Fibroblast of skin of left quadriceps (primary cell): ENCODE data around the gene DUSP8.
A peak's percentile ranks its signal among the peaks of the same experiment; 100 is the strongest.
"Not testable (repeated sequence)": the region's sequence is repeated elsewhere in the genome, so short reads cannot be mapped to it uniquely, and the experiment has no call there.

ENCODE experiments used
- DNase-seq, 2 experiments: peaks; one replicate each; pipeline ENCODE4 v3.0.0-alpha.2; 2013; ENCODE audit warnings: low read depth in 2 of 2

Gene DUSP8

DNA sequence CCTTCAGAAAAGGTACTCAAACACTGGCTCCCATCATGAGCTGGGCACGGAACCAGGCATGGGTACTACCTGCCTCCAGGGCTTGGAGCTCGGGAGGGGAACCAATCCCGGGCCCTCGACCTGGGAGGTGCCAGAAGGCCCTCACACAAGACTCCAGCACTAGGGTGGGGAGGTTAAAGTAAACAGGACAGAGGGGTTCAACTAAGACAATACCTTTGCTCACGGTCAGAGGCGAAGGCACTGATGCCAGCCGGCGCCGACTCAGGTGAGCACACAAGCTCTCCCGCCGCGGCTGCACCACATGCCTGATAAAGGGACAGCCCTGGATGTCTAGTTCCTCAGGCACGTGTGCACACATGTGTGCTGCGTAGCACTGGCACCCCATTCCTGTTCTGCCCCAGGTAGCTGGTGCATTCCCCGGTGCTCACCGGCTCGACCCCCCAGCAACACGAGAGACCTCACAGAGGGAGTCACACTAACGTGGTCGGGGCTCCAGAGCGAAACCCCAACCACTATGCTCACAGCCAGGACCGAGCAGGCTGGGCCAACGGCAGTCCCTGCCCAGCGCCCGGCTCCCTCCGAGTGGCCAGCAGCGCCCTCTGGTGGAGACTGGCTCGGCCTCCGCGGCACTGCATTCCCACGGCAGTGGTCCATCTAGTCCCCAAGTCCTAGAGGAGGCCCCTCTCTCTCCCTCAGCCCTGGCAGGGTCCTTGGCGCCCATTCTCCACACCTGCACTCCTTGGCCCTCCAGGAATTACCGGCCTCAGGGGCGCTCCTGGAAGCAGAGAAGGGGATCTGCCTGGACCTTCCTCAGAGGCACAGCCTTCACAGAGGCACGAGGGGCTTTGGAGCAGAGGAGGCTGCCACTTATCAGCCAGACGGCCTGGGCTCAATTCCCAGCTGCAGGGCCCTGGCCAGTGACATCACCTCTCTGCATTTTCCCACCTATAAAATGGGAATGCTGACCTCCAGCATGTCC, 56.7 kb downstream of the DUSP8 start:
- peak in 1 of 2 experiments; percentile 6 for DNase-seq

DNA sequence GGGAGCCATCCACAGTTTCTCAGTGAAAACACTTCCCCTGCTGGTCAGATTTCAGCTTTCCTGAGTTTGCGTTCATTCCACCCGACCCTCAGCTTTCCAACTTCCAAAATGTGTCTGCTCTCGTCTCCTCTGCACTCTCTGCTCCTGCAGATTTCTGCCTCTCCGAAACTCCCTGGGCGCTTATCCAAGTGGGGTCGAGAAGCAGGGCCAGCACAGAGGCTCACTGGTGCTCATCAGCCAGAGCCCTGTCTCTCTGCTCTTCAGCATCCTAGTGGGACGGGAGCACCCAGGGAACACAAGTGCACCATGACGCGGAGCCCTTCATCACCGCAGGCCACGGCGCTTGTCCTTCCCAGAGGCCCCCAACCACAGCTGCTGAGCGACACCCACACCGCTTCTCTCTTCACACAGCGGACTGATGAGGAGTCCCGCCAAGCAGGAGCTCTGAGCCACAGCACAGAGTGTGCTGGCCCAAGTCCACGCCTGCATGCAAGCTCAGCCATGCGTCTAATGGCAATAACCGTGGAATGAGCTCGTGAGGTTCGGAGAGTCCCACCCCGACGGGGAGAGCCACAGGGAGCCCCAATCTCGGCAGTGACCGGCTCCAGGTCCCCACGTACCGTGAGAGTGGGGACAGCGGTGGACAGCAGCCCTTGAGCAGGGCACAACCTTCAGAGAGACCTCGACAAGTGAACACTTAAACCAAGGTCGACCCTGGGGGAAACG, 57.6 kb downstream of the DUSP8 start:
- DNase-seq, result no peak

DNA sequence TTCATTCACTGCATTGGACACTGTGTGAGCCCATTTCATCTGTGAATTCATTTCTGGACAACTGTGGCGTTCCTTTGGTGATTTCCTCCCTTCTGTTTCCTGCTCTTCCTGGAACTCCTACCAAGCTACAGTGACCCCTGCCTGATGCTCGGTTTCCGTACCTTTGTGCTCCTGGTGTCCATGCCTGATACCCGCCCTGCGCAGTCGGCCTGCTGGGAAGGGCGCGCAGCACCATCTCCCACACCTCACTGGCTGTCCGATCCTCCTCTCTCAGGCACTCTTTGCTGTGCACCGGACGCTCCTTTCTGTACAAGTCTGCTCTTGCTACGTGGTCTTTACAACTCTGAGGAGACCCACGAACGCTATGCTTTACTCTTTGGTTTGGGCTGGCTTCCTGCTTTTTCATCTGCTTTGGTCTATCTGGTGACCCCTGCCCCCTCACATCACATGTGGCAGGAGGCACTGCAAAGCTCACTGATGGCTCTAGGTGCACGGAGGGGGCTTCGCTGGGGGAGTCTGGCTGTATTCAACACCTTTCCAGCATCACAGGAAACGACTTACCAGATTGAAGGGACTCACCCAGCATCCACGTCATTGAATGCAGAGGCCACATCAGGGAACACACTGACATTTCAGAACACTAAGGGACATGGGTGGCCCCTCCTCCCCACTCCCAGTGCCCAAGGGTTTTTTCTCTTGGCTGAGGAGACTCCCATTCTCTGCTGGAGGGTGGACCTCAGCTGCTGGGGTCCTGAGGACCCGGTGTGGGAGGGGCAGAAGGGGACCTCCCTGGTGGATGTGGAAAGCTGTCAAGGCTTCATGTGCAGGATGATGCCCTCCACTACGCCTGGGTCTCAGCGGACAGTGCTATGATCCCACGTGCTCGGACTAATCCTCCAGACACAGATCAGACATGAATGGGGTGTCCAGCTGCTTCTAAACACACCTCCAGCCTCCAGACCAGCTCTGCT, 58.5 kb downstream of the DUSP8 start:
- DNase-seq, result no peak

DNA sequence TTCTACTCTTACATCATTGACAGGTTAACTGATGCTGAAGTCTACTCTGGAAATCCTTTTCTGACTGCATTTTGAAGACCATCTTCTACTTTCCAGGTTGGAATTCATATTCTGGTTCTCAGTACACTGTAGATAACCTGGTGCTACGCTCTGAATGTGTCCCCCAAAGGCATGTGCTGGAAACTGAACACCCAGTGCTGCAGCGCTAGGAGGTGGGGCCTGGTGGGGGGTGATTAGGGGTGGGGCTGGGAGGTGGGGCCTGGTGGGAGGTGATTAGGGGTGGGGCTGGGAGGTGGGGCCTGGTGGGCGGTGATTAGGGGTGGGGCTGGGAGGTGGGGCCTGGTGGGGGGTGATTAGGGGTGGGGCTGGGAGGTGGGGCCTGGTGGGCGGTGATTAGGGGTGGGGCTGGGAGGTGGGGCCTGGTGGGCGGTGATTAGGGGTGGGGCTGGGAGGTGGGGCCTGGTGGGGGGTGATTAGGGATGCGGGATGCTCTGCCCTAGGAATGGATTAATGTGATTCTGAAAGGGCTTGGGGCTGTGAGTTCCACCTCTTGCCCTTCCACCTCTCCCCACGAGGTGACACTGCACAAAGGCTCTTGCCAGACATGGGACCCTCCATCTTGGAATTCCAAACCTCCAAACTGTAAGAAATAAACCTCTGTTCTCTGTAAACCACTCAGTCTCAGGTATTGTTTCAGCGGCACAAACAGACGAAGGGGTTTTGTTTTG, 59.4 kb downstream of the DUSP8 start:
- not testable (repeated sequence) for DNase-seq

DNA sequence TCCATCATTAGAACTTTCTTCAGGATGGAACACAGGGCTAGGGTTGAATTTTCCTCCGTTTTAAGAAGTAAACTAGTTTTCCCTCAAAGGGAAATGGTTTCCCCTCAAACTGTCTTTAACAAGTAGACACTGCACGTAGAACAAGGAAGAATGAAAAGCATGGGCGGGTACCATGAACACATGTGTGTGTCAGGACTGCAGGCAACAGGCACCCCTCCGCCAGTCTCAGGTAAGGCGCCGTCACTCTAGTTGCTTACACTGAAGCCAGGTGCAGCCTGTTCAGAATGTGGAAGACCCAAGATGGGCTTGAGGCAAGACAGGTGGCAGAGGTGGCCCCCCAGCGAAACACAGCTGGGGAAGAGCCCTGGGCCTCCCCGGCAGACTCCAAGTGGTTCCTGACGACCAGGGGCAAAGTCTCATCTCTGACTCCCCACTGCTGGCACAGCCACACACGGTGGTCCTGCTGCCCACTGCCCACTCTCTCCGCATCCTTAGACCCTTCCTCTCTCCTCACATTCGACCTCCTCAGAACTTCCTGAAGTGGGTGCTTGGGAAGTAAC, 60.1 kb downstream of the DUSP8 start:
- no peak for DNase-seq

DNA sequence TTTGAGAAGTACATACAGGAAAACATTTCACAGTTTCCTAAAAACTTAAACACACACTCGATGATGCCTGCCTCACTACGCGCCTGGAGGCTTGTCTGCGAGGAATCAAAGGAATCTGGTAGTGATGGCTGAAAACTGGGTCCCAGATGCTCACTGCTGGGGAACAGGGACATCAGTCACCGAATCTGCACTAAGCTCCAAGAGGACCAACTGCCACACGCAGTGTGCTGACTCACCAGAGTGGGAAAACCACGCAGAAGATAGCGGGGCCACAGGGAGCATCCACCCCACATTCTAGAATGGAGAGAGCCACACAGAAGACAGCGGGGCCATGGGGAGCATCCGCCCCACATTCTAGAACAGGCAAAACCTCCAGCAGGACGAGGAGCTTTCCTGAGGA, 61.1 kb downstream of the DUSP8 start:
- DNase-seq, result no peak

DNA sequence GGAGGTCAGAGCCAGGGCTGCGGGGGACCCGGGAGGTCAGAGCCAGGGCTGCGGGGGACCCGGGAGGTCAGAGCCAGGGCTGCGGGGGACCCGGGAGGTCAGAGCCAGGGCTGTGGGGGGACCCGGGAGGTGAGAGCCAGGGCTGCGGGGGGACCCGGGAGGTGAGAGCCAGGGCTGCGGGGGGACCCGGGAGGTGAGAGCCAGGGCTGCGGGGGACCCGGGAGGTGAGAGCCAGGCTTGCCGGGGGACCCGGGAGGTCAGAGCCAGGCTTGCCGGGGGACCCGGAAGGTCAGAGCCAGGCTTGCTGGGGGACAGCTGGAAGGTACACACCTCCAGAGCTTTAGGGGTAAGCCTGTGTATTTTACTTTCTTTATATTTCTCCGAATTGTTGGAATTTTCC, 61.7 kb downstream of the DUSP8 start:
- DNase-seq, result not testable (repeated sequence)

DNA sequence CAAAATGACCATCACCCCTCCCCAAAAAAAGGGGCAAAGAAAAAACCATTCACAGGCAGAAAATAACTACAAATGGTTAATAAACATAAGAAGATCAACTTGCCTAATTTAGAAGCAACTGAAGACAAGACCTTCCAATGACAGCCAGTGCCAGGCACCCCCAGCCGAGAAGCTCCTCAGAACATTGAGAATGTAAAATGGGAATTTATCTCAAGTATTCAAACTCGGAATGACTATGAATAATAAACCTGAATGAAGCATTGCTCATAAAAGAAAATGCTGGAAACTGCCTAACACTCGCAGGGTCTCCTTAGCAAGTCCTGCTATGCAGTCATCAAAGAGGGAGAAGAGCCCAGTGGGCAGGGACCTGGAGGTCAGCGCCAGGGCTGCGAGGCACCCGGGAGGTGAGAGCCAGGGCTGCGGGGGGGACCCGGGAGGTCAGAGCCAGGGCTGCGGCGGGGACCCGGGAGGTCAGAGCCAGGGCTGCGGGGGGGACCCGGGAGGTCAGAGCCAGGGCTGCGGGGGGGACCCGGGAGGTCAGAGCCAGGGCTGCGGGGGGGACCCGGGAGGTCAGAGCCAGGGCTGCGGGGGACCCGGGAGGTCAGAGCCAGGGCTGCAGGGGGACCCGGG, 62.3 kb downstream of the DUSP8 start:
- no peak for DNase-seq

DNA sequence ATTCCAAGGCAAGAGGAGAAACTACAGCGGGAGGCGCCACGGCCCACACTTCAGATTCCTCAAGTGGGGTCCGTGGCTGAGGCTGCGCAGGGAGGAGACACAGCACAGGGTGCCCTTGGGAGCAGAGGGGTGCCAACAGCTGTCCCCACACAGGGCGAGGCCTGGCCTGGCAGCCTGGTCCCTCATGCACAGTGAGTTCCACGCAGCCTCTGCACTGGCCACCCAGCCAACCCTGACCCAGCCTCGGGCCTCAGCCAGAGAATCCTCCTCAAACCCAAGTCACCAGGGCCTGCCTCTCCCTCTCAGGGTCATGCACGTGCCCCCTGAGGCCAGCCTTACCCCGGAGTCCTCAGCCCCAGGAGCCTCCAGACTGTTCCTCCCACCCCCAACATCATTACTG, 63.1 kb downstream of the DUSP8 start:
- no peak for DNase-seq

DNA sequence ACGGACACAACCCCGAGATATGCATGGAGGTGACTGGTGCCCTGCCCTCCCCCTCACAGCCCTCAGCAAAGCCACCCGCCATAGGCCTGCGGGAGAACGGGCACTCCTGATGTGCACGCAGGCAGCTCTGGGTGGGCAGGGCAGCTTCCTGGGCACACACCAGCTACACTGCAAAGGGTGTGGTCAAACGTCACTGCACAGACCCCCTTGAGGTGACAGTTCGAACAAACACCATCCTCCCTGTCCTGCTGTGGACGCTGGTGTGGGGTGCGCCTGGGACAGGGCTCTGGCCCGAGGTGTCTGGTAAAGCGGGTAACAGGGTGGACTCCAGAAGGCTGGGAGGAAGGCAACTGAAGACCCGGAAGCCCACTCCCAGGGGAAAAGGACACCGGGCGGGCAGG, 63.6 kb downstream of the DUSP8 start:
- DNase-seq, result no peak

DNA sequence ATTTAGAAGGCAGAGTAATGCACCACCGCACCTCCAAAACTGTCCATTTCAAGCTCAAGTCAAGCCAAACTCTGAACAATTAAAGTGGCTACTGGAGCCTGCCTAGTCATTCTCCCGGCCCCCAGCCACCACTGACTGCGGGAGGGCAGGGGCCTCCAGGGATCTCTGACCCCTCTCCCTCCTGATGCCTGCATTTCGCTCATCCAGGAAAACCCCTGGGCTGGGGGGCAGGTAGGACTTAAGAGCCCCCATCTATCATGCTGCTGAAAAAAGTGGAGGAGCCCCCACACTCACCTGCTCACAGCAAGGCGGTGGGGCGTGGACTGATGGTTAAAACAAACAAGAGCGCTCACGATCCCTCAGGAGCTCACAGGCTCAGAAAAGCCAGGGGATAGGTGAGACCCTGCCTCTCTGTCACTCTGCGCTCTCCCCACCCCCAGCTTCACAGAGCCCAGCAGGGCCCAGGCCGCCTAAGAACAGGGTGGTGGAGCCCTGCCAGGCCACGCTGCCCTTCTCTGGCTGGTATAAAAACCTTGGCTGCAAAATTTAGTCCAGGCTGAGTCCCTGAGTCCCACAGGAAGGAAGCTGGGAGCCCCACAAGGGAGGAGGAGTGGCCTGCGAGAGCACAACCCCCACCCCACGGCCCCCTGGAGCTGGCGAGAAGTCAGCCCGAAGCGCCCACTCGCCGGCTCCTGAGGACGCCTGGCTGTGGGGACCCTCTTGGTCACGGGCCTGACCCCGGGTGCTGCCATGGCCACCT, 64.5 kb downstream of the DUSP8 start:
- DNase-seq, result no peak

DNA sequence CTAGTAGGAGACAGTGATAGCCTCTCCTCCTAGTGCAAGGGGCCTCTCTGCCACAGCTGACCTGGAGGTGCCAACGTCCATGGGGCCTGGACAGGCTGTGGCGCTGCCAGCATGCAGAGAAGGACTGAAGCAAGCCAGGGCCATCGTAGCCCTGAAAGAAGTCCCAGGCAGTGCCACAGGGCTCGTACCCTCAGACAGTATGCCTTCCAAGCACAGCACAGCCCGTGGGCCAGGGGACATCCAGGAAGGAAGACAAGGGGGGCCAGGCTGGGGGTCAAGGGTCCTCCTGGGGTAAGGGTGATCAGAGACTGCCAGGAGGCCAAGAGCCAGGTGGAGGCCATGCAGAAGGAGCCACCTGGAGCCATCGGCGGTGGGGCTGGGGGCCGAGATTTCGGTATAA, 65.1 kb downstream of the DUSP8 start:
- DNase-seq, result no peak

DNA sequence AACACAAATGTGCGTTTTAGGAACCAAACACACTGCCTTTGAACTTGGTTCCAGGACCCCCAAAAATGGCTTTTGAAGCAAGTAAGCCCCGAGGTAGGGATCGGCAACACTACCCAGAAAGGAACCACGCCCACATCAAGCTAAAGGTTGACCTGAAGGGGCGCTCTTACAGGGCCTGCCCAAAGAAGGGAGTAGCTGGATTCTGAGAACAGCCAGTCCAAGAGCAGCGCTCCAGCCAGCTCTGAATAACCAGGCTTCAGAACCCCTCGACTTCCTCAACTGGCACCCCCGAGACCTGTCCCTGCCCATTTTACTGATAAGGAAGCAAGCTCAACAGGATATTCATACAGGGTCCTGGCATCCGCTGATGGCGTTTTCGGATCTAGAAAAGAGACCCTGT, 66.6 kb downstream of the DUSP8 start:
- DNase-seq, result no peak

DNA sequence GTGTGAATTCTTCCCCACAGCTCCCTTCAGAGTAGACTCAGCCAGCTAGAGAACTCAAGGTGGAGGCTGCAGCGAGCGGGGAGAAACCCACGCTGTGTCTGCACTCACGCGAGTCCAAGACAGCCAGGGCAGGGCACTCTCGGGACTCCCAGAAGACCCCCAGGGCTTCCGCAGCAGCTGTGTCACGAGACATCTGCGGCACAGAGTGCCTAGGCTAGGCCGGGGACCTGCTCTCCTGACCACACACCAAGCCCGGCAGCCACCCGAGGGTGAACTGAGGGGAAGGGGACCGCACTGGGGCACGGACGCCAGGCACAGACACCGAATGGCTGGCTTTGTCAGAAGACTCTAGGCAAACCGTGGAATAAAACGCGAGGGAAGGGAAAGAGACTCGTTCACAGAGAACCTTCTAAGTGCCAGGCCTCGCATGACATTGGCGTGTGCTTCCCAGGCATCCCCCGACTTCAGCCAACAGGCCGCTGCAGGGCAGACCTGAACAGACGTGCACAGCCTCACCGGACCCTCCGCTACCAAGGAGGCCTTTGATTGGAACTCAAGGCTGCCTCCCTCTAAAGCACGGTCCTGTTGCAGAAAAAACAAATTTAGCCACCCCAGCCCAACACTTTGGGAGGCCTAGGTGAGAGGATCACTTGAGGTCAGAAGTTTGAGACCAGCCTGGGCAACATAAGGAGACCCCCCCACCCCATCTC, 67.3 kb downstream of the DUSP8 start:
- DNase-seq, result no peak

DNA sequence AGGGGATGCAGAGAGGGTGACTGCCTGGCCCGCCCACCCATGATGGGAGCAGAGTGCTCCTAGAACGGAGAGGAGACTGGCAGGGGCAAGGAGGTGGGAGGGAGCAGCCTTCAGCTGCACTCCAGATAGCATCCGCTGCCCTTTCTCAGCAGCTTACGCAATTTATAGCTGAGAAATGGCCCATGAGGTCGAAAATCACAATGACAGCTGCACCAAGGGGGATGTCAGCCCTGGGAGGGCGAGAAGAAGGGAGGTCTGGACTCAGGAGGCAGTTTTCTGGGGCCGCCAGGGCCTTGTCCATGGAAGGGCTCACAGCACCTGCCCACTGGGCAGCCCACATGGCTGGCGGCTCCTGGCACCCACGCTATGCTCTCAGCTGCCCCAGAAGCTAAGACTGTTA, 67.9 kb downstream of the DUSP8 start:
- DNase-seq, result no peak
